ENCODE results near the gene MINDY3.
"Not testable (repeated sequence)": the region's sequence is repeated elsewhere in the genome, so short reads cannot be mapped to it uniquely, and the experiment has no call there.

The MINDY3 gene

GRCh38 chr10:15764892-15765454 is 95.3 kb downstream of the MINDY3 start:
- DNase-seq, result no peak

DNA sequence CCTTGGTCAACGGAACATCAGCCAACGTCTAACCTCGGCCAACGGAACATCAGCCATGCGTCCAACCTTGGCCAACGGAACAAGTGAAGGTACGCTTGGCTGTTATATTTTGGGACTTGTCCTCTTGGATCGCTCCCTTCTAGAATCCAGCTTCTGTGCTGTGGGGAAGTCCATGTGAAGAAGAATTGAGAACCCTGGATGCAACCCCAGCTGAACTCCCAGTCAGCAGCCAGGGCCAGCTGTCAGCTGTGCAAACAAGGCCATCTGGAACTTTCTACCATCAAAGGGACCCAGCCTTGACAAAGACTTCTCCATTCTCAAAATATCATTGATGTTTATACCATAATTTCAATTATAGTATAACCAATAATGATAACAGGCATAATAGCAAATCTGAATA is 97.3 kb downstream of the MINDY3 start:
- no peak for DNase-seq

DNA sequence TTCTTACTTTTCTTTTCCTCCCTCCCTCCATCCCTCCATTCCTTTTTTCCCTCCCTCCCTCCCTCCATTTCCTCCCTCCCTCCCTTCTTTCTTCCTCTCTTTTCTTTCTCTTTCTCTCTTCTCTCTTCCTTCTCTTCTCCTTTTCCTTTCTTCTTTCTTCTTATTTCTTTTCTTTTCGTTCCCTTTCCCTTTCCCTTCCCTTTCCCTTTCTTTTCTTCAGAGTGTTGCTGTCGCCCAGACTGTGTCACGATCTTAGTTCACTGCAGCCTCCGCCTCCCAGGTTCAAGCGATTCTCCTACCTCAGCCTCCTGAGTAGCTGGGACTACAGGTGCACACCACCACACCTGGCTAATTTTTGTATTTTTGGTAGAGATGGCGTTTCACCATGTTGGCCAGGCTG is 98.1 kb downstream of the MINDY3 start:
- not testable (repeated sequence) for DNase-seq

GRCh38 chr10:15761224-15761623 is 99.1 kb downstream of the MINDY3 start:
- DNase-seq, result not testable (repeated sequence)

GRCh38 chr10:15760681-15761080 is 99.6 kb downstream of the MINDY3 start:
- no peak for DNase-seq

- DNase-seq, result no peak
These were observed 101.0 kb downstream of the MINDY3 start for GRCh38 chr10:15759265-15759664.

DNA sequence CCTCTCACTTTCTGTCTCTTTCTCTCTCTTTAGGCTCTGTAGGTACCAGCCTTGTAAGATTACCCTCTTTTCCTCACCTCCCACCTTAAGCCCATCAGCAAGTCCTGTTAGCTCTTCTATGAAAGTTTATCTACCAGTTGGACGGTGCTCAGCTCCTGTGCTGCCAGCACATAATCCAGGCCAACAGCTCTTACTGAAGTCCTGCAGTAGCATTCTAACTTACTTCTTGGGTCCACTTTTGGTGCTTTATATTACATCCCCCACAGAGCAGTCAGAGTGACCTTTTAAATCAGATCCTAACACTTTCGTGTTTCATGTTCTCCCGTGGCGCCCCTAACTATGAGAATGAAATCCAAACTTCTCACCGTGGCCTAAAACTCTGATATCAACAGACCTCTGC is 101.7 kb downstream of the MINDY3 start:
- no peak for DNase-seq

DNA sequence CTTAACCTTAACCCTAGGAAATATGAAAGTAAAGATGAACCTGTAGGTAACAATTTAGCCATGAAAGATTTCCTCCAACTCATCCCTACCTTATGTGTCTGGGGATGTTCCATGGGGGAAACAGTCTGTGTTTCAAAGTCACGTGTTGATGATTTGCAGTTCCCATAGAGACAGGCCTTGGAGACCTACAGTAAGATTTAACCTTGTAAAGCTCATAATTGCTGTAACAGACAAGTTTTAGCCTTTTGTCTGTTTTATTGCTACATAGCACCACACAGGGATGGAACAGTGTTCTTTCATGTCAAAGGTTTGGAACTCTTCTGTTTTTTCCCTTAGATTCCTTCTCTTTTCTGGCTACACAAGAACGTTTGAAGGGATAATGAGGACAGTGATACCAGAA is 105.4 kb downstream of the MINDY3 start:
- no peak for DNase-seq

GRCh38 chr10:15751046-15751445 is 109.3 kb downstream of the MINDY3 start:
- DNase-seq, result no peak

DNA sequence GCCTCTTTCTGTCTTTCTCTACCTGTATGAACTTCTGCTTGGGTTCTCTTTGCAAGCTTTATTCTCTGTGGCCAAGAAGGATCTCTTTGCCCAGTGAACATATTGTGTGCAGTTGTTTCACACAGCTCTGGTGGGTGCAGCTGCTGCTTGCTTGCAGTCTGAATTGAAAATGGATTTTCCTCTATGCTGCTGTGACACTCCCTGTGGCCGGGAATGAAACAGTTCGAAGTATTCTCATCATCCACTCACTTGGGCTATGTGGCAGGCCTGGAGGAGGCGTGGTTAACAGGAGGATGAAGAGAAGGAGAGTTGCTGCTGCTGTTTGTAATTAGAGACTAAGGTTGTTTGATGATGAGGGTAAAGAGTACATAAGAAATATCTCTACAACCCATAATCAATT is 112.2 kb downstream of the MINDY3 start:
- DNase-seq, result no peak

DNA sequence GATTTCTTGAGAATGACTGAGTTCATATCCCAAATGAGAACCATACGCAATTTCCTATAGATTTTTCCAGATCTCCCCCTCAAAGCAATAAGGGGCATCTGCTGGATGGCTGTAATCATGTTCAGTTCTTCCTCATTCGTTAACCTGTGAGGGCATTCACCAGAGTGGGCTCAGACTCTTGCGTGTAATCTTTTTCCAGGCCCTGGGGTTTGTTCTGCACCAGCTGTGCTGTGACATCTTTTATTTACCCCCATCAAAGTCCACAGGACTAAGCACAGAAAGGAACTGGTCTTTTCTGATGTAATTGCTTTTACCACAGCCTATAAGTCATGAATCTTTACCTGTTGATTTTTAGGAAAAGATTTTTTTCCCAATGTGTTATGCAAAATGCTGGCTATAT is 112.7 kb downstream of the MINDY3 start:
- no peak for DNase-seq

DNA sequence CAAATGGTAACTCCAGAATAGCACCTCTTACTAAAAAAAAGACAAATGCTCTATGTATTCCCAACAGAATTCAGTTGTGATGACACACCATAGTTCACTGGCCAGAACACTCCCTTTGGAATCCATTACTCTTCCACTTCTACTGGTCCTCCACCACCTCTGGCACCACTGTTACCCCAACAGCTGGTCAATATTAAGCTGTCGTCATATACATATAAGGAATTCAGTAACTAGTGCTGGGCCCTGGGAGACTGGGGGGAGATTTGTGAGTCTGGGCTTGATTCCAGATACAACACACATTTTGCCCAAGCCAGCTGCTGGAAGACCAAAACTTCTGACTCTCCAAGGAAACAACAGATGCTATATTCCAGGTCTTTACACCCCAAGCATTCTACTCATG is 114.6 kb downstream of the MINDY3 start:
- no peak for DNase-seq

GRCh38 chr10:15744217-15744865 is 116.0 kb downstream of the MINDY3 start:
- DNase-seq, result peak; percentile 62

- no peak for DNase-seq
These were observed 116.9 kb downstream of the MINDY3 start for GRCh38 chr10:15743443-15743842.

- DNase-seq, result no peak
These were observed 117.5 kb downstream of the MINDY3 start for GRCh38 chr10:15742836-15743235.

DNA sequence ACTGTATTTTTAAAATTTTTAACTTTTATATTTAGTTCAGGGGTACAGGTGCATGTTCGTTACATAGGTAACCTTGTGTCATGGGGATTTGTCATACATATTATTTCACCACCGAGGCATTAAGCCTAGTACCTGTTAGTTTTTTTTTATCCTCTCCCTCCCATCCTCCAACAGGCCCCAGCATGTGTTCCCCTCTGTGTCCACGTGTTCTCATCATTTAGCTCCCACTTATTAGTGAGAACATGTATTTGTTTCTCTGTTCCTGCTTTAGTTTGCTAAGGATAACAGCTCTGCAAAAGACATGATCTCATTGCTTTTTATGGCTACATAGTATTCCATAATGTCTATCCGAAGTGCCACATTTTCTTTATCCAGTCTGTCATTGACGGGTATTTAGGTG is 118.2 kb downstream of the MINDY3 start:
- no peak for DNase-seq

- DNase-seq, result no peak
These were observed 118.7 kb downstream of the MINDY3 start for GRCh38 chr10:15741581-15741980.

DNA sequence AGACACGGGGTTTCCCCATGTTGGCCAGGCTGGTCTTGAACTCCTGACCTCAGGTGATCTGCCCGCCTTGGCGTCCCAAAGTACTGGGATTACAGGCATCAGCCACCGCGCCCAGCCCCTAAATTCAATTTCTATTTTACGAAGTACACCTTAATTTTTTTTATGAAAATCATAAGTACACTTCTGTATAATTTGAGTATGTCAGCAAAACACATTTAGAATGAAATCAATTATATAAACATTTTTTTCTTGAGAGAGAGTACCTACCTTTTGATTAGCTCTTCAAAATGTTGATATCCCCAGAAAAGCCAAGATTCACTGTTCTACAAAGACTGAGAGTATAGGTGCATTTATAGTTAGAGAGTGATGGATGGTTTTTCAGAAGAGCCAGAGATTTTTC is 120.0 kb downstream of the MINDY3 start:
- DNase-seq, result no peak

- no peak for DNase-seq
These were observed 120.9 kb downstream of the MINDY3 start for GRCh38 chr10:15739254-15739970.

DNA sequence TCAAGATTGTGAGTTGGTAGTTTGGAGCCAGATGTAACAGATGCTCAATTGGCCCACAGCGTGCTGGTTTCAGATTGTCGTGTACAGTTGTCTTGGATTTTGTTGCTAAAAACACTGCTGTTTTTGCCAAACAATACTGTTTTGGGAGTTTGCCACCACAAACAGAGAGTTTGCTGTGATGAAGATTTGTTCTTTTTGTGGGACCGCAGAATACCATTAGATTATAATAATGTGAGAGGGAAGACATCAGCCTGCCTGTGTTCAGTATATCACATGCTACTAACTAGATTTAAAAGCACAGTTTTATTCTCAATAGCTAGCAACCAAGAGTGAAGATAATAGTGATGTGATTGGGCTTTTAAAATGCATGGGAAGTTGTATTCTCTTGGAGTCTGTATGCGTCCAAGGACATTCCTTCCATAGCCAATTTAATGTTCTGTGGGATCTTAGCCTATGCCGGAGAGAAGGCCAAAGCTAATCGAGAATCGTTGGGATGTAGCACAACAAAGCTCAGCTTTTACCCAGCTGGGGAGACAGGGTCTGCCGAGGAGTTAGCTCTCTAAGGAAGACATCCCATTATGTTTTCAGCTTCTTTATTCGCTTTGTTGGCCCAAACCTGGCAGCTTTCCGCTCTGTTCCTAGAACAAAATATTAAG is 121.9 kb downstream of the MINDY3 start:
- DNase-seq, result no peak

DNA sequence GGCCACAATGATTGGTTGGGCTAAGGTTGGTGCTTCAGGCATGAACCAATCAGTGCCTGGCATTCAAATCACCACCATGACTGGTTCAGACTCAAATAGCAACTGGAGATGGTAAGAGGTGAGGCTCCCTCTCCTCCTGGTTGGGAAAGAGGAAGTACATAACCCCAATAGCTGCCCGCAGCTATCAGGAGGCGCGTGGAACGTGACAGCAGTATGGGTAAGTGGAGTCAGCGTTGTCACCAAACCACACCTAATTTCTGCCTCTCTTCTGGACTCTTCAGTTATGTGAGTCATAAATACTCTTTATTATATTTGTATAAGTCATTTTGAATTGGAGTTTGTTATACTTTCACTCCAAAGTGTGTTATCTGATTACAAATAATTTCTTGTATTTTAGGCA is 122.7 kb downstream of the MINDY3 start:
- no peak for DNase-seq

DNA sequence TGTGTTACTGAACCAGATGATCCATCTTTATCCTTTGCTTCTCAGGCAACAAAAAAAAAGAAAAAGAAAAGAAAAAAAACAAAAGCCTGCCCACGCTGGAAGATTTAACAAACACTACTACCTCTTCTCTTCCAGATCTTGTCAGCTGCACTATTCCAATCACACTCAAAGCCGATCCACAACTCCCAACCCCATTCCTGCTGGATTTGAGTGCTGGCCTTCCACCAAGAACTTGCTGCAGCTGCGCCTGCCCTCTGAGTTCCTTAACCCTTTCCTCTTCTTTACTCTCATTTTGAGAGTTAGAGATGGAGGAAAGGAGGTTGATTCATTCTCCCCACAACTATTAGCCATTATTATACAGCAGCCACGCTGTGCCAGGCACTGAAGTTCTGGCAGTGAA is 124.5 kb downstream of the MINDY3 start:
- no peak for DNase-seq

- DNase-seq, result no peak
These were observed 130.0 kb downstream of the MINDY3 start for GRCh38 chr10:15730341-15730740.

DNA sequence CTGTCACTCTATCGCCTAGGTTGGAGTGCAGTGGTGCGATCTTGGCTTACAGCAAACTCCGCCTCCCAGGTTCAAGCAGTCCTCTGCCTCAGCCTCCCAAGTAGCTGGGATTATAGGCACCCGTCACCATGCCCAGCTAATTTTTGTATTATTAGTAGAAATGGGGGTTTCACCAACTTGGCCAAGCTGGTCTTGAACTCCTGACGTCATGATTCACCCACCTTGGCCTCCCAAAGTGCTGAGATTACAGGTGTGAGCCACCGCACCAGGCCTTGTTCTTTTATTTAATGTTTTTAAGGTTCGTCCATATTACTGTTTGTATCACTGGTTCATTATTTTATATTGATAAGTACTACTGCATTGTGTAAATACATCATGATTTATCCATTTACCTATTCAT is 130.4 kb downstream of the MINDY3 start:
- DNase-seq, result no peak

All from activated CD4-positive, alpha-beta T cell treated with anti-CD3 and anti-CD28 coated beads, Interleukin-10, Interleukin-2, amounts not matched to agents 100 ng/mL and 50 ng/mL, durations not matched to agents 16 hours and 8 hours (primary cell).